TTC549 (cell line): ENCODE measurements around the gene RAB28.

ENCODE experiments used
- FAIRE-seq: peaks from 2 replicates; lab custom pipeline; 2012; peaks lifted over from hg19 to GRCh38; lab: Jason Lieb, UNC

RAB28 gene

DNA sequence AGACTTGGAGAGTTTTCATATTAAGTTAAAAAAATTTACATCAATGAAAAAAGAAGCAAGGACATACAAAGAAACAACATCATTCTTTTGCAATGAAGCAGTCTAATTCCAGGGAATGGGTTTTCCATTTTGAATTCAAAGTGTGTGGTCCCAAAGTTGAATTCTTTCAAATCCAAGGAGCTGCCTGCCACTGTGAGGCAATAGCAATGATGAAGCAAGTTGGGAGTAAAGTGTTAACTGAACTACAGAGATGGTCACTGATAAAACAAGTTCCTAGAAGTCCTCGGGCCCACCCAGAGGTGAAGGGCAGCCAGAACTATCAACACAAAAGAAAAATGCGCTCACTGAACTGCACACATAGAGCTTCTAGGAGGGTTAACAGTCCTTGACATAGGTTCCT lies 115.9 kb downstream of the RAB28 start:
- FAIRE-seq: no peak

DNA sequence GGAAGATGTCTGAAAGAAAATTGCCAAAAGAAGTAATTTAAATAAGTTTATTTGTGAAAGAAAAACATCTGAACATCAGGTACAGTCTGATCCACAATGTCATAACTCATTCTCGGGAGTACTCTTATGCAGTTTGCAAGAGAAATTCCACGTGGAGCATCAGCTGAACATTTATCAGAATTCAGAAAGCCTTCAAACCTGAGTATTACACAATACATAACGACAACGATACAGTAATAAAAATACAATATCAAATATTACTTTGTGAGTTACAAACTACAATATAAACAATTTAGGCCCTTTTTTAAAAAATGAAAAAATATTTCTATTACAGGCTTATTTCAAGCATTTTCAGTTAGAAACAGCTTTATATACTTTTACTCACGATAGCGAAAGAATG lies 116.4 kb downstream of the RAB28 start:
- FAIRE-seq: no peak

DNA sequence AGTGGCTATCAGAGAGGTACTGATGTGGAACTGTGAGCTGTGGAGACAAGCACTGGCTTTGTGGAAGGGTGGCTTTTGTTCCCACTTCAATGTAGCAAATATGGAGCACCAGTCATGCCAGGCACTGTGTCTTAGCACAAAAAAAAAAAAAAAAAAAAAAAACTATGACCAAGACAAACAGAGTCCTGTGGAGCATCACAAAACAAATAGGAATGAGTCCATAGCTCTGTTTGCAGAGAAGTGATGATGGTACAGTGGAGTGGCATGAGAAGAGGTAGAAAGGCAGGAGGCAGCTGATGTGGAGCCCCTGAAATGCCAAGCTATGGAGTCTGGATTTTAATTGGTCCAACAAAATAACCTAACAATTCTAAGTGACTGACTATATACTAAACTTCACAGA lies 116.9 kb downstream of the RAB28 start:
- FAIRE-seq: no peak

DNA sequence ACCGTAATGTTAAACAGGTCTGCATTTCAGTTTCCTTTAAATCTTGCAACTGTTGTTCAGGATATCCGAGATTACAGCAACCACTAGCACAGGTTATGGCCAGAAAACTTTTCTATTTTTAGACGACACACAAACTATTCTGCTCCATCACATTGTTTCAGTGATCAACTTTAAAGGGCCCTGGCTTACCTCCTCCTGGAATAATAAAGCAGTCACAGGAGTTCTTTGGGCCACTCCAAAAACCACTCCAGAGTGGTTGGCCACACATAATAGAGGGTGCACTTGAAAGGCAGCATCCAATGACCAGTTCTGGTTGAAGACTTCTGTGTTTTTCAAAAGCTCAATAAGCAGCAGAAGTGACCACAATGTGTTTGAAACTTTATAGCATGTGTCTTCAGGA lies 118.9 kb downstream of the RAB28 start:
- FAIRE-seq: no peak

DNA sequence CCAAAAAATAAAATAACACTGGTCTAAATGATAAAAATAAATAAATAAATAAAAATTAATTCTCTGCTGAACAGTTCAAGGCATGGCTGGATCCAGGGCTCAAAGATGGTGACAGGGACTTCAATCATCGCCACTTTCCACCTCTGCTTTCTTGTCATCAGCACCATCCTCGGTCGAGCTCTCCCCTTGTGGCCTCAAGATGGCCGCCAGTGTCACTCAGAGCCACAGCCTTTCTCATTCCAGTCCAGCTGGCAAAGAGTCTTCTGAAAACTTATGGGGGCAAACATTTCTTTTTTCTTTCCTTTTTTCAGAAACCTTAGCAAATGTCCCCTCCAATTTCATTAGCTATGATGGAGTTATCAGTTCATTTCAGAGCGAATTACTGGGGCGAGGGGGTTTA lies 119.5 kb downstream of the RAB28 start:
- FAIRE-seq: no peak

DNA sequence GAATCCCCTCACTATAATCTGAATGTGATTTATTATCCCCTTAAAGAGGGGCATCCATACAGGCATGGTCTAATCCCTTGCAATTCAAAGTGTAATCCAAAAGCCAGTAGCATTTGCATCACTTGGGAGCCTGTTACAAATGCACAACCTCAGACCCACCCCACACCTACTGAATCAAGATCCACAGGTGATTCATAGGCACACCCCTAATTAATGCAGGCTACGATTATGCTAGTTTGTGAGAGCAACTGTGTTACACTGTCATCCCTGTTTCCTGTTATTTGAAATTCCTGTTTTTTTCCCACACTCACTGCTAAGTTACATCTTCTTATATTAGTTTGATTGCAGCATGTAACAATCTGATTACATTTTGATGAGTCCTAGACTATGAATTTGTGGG lies 120.0 kb downstream of the RAB28 start:
- FAIRE-seq: no peak

DNA sequence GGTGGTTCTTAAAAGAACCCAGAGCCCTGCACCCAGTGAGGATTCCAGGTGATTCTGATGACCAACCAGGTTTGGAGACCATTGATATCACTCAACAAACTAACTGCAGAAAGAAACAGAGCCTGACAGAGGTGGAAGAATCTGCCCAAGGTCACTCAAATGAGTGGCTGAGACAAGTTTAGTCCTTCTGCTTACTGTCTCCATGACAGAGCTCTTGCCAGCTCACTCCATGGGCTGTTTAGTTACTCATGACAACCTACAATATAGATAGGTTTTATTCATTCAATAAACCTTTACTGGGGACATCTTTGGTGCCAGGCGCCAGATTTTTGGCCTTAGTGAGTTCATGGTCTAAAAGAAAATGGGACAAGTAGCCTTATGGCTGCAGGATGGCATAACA lies 124.3 kb downstream of the RAB28 start:
- FAIRE-seq: no peak

DNA sequence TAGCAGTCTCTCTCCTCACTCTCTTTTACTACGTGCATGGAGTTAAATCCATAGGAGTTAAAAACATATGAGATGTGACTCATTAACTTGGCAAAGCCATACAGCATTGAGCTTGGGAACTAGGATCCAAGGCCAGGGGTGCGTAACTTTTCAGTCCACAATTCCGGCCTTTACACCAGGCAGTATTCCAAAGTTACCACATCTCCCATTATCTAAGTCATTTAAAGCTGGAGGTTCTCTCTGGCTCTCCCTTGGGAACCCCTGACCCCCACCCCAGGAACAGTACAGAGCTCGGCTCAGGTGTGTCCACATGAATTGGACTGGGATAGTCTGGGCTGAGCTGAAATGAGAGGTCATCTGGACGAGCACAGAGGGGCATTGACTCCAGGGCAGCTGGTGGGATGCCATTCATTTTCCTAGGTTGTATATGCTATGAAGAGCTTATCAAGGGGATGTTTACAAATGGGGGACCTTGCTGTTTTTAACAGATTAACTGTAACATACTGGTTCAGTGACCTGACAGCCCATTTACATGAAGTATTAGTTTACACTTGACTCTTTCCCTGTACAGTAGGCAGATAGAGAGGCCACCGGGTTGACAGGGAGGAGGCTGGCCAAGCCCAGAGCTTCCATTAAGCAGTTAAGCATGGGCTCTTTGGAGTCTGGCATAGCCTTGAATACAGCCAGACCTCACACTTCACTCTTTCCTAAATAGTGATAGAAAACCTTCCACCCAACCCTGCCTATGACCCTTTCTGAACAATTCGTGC lies 128.8 kb downstream of the RAB28 start:
- no peak for FAIRE-seq

DNA sequence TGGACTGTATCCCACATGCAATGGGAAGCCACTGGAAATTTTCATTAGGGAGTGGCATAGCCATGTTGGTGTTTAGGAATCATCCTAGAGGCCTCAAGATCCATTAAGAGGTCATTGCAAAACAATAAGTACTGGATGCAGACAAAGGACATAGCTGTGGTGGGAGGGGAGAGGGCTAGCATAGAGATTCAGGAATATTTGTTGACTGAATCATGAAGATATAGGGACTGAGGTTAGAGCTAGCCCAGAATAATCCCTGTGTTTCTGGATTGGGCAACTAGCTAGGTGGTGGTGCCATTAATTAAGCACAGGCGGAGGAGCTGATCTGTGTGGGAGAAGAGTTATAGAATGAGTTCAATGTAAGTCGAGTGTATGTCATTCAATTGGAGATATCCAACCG lies 135.0 kb downstream of the RAB28 start:
- FAIRE-seq: no peak

DNA sequence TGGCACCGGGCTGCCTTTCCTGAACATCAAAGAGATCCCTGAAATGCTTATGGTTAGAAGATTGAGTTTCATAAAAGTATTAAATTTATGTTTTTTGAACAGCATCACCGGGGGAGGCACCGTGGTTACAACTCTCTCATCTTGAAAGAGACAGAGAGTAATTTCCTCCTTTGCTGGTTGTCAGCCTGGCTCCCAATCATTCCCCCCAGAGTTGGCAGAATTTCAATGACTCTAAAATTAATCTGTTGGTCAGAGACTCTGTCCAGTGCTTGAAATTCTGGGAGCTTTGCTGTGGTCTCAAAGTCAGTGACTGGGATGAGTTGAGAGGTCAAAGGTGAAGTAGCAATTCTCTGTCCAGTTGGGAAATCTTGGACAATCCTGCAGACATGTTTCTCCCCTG lies 135.9 kb downstream of the RAB28 start:
- no peak for FAIRE-seq

DNA sequence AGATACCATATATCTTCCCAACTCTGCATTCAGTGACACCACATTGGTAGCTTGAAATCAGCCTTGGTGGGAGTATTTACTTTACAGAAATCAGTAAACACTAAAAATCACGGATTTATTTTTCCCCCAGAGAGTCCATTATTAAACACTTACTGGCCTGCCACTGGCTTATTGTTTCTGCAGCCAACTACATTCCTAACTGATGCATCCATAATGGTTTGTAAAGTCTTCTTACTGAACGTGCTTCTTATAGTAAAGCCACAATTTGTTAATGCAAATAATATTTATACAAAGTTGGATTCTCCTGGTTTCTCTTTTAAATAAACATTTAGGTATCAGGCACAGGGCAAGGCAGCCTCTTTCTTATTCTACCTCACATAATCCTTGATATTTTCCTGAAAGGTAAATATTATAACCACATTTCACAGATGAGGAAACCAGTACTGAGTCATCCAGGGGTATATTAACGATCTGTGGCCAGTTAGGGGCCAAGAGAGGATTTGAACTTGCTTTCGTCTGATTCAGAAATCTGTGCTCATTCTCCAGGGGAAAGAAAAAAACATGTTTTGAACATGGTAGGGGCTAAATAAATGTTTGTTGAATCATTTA lies 136.5 kb downstream of the RAB28 start:
- no peak for FAIRE-seq

DNA sequence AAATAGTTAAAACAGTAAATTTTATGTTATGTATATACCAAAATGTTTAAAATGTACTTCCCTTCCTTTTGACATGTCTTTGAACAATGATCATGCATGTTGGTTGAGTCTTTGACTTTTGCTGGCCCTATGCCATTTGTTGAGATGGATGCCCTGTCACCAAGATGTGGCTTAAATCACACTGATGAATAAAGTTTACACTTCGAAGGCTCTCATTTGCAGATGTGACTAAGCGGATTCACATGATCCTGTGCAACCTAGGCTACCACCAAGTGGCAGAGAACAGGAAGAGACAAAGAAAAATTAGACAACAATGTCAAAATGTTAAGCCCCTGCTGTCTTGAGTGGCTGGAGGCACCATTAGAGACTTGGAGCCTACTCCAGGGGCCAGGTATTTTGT lies 139.9 kb downstream of the RAB28 start:
- no peak for FAIRE-seq

DNA sequence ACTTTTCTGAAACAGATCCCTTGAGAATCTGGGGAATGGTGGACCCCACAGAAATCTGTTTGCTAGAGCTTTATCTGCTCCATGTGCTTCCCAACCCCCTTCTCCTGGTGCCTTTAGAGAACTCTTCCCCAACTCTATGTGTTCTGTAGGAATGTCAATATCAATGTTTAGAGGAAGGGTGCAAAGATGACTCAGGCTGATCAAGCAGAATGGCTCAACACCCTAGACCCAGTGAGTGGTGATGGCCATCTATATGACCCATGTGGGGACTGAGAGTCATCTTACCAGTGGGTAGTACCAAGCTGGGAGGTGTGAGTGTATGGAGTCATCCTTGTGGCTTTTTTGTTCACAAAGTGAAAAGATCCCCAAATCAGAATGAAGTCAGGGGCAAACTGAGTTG lies 143.5 kb downstream of the RAB28 start:
- FAIRE-seq: no peak

DNA sequence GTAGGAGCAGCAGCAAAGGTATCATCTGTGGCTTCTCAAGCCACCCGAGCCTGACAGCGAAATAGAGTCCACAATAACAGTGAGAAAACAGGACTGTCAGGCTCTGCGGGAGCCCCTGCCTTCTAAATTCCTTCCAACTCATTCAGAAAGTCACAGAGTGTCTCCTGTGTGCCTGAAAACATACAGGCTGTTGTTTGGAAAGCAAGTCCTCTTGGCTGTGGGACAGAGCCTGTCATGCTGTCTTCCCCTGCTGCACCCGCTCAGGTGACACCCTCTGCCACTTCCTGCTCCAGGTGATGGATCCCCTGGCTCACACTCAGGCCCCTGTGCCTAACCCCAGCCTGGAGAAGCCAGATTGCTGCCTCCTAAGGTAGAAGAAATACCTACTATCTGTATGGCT lies 152.3 kb downstream of the RAB28 start:
- no peak for FAIRE-seq

DNA sequence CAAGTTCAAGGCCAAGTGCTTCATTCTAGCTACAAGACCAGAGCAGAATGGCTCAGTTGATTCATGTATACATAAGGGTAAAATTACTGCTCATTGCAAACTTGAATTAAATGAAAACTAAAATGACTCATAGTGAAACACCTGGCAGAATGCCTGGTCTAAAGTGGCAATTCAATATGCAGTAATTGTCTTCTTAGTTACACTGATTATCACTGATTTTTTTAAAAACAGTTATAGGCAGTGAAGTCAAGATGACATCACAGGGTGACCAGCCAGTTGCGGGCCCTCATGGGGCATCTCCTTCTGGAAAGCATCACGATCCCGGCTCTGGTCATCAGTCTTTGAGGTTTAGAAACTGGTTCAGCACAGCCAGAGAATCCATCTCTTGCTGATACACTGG lies 154.2 kb downstream of the RAB28 start:
- FAIRE-seq: no peak

DNA sequence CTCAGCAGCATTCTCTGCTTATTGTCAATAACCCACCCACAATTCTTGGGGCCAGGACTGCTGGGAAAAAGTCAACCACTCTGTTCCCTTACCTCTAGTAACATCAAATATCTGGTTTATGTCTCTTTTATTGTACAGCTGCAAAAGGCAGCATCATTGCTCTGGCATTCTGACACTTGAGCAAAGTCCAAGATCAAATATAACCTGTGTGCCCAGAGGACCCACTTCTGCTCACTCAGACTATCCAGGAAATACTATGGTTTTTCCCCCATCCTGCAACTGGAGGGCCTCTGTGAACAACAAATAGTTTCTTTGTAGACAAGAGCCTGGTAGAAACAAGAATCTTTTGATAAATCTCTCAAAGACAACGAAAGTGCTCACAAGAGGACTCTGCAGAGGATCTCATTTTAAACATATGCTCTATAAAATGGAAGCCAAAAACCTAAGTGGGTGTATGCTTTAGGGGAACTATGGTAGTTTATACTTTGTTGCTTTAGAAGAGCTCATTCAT lies 154.7 kb downstream of the RAB28 start:
- FAIRE-seq: no peak

DNA sequence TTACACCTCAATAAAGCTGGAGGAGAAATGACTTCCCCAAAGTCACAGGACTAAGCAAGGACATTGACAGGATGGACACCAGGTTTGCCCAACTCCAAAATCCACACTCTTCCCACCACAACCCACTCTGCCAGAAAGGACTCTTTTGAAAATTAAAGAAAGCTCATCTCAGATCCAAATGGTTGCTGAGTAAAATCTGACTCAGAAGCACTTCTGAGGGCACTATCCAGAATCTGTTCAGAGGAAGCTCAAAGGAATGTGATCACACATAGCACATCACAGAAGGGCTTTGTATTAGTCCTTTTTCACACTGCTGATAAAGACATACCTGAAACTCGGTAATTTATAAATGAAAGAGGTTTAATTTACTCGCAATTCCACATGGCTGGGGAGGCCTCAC lies 155.5 kb downstream of the RAB28 start:
- FAIRE-seq: no peak

DNA sequence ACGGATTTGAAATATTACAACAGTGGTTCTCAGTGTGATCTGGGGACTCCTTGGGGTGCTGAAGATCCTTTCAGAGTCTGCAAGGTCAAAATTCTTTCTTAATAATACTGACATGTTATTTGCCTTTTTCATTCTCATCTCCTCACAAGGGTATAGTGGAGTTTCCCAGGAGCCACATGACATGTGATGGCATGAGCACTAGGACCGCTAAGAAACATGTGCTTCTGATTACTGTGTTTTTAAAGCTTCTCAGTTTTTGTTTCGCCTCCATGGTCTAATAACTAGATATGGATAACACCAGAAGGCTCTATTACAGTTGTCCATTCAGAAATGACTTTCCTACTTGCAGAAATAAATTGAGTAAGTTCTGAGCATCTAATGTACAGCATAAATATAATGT lies 156.1 kb downstream of the RAB28 start:
- no peak for FAIRE-seq

DNA sequence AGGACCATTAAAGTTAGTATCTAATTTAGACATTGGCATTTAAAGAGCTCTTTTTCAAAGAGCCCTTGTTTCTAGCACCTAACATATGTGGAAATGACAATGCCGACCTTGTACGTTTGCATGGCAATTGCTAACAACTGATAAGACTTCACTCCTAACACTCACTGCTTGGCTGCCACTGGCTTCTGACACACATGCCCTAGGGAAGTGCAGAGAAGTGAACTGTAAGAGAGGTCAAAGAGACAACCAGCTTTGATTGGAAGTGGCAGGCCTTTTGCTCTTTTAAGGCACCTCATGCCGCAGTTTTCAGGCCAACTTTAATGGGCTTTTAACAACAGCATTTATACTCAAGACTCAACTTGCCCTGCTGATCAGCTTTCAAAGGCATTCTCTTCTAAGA lies 158.4 kb downstream of the RAB28 start:
- FAIRE-seq: no peak

DNA sequence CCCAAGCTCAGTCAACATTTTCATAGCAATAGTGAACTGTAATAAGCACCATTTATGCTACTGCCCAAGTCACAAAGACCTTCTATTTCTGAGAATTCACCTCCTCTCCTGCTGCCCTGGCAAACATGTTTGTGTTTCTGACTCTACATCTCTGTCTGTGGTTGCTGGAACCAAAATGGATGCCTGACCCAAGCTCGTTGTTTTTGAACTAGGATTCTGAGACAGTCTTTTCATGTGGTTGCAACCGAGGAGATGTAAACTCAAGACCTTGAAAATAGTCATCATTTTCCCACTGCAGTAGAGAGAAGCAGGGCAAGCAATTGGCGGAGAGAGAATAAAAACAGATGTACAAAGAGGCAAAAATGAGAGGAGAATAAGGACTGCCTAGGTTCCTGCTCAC lies 160.2 kb downstream of the RAB28 start:
- FAIRE-seq: no peak

DNA sequence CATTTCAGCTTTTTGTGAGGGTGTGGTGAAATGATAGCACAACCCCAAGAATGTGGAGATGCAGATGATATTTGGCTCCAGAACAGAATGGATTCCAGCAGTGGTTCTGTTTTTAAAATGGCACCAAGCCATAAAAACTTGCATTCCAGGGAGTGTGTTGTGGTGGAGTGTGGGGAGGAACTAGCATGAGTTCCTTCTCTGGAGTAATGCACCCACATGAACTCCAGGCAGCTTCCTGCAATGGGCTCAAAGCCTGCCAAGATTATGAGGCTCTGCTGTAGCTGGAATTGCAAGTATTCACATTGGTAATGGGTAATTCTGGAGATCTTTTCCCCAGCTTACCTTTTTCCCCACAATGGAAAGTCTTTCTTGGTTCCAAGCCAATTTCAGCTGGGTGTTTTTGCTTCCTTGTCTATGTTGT lies 161.4 kb downstream of the RAB28 start:
- FAIRE-seq: no peak
